HCT116 (cell line): ENCODE results near the gene SUFU. TPM values are rescaled to one million over a fixed set of nuclear protein-coding genes. Genes with fewer than 3 reads are reported as not detected.
"Not testable (repeated sequence)": the region's sequence is repeated elsewhere in the genome, so short reads cannot be mapped to it uniquely, and the experiment has no call there.

Experiments used
- ATAC-seq: fragments of 200-7000 bp; cut with Tn5 transposase; 2 replicates; pipeline ENCODE4 v1.9.1; 2020; ENCODE audit warnings: mild to moderate bottlenecking, moderate library complexity
- Bru-seq: library from RNA; stranded (reverse); fragments of 400-500 nt; gene quantifications from one replicate; lab custom pipeline; 2021; lab: Mats Ljungman, UMichigan
- BruChase-seq, 2 experiments: library from RNA; stranded (reverse); fragments of 400-500 nt; gene quantifications; one replicate each; lab custom pipeline; 2021; lab: Mats Ljungman, UMichigan
- BruUV-seq: library from RNA; stranded (reverse); fragments of 400-500 nt; replicated peaks from 2 replicates; lab custom pipeline; 2021; lab: Mats Ljungman, UMichigan
- CTCF ChIA-PET: fragments of 300-600 bp; sonication (Branson Sonifier 250); formaldehyde crosslinking; loops from one replicate; lab custom pipeline; 2021; ENCODE audit warnings: antibody characterized with exemption; lab: Charles Lee
- POLR2A ChIA-PET: fragments of 300-600, 350-600 bp; sonication (Branson Sonifier 250); formaldehyde crosslinking; loops from one replicate; lab custom pipeline; 2021; ENCODE audit warnings: antibody characterized with exemption; lab: Charles Lee
- RAD21 ChIA-PET, 2 experiments: fragments of 300-600 bp; sonication (Branson Sonifier 250); formaldehyde crosslinking; loops; one replicate each; lab custom pipeline; 2023; ENCODE audit warnings: low total read pairs in 2 of 2; ENCODE audit not compliant: uncharacterized antibody in 2 of 2, unreplicated experiment in 2 of 2, low non-redundant PET in 1 of 2; lab: Charles Lee
- DNase-seq: peaks from one replicate; pipeline ENCODE4 v3.0.0-alpha.2; 2010; ENCODE audit warnings: low read depth, low spot score
- H2AFZ ChIP-seq: fragments of 200-600 bp; shearing (Covaris generic), sonication (generic); 2 replicates; pipeline ENCODE4 v1.6.1; 2017; ENCODE audit warnings: low read depth, mixed run types, mixed read lengths, antibody characterized with exemption, low read length; ENCODE audit not compliant: poor library complexity, severe bottlenecking
- H3K27ac ChIP-seq: 2 replicates; pipeline ENCODE4 v1.5.1; 2012; ENCODE audit warnings: low read depth, low read length
- H3K27me3 ChIP-seq: fragments of 200-600 bp; sonication (generic); 2 replicates; pipeline ENCODE4 v1.6.1; 2016; ENCODE audit warnings: mixed run types, low read length, mixed read lengths; ENCODE audit not compliant: insufficient read depth
- H3K36me3 ChIP-seq, 2 experiments: fragments of 200-500 bp in 1 of 2; fragments of 200-600 bp in 1 of 2; sonication (Bioruptor generic) in 1 of 2; sonication (generic) in 1 of 2; 2 replicates each; pipeline versions ENCODE4 v1.5.1 to v1.6.1; 2014 to 2016; ENCODE audit warnings: low read length in 2 of 2, inconsistent platforms in 1 of 2, mixed read lengths in 1 of 2, mixed run types in 1 of 2; ENCODE audit not compliant: insufficient read depth in 2 of 2, control insufficient read depth in 1 of 2
- H3K4me1 ChIP-seq, 2 experiments: fragments of 200-600 bp in 1 of 2; sonication (generic) in 1 of 2; 2 replicates each; pipeline versions ENCODE4 v1.5.1 to v1.6.1; 2012 to 2017; ENCODE audit warnings: low read length in 2 of 2, inconsistent platforms in 1 of 2, mild to moderate bottlenecking in 1 of 2, mixed read lengths in 1 of 2, mixed run types in 1 of 2, moderate library complexity in 1 of 2; ENCODE audit not compliant: insufficient read depth in 2 of 2, control insufficient read depth in 1 of 2
- H3K4me2 ChIP-seq: fragments of 200-600 bp; sonication (generic); 2 replicates; pipeline ENCODE4 v1.6.1; 2017; ENCODE audit warnings: mixed run types, low read length, mixed read lengths
- H3K4me3 ChIP-seq, 2 experiments: fragments of 200-600 bp in 1 of 2; sonication (generic) in 1 of 2; replicated peaks in 1 of 2; 2 replicates each; pipeline ENCODE4 v1.5.1; 2011 to 2016; ENCODE audit warnings: low read length in 2 of 2, control low read depth in 1 of 2, low read depth in 1 of 2, mild to moderate bottlenecking in 1 of 2, mixed read lengths in 1 of 2, mixed run types in 1 of 2
- H3K79me2 ChIP-seq: fragments of 200-600 bp; sonication (generic); 2 replicates; pipeline ENCODE4 v1.6.1; 2017; ENCODE audit warnings: mild to moderate bottlenecking, mixed run types, low read length, moderate library complexity, mixed read lengths; ENCODE audit not compliant: insufficient read depth
- H3K9ac ChIP-seq: fragments of 200-600 bp; sonication (generic); 2 replicates; pipeline ENCODE4 v1.6.1; 2016; ENCODE audit warnings: low read length, mixed read lengths
- H3K9me2 ChIP-seq: fragments of 200-600 bp; sonication (generic), shearing (Covaris generic); 2 replicates; pipeline ENCODE4 v1.6.1; 2017; ENCODE audit warnings: mixed run types, mild to moderate bottlenecking, moderate library complexity; ENCODE audit not compliant: insufficient read depth
- H3K9me3 ChIP-seq, 2 experiments: fragments of 200-500 bp in 1 of 2; fragments of 200-600 bp in 1 of 2; sonication (Bioruptor generic) in 1 of 2; sonication (generic) in 1 of 2; 2 replicates each; pipeline ENCODE4 v1.6.1; 2014 to 2017; ENCODE audit warnings: low read length in 2 of 2, mixed read lengths in 2 of 2, inconsistent platforms in 1 of 2, low read depth in 1 of 2, mild to moderate bottlenecking in 1 of 2, mixed run types in 1 of 2, moderate library complexity in 1 of 2; ENCODE audit not compliant: control insufficient read depth in 1 of 2, insufficient read depth in 1 of 2
- H4K20me1 ChIP-seq: fragments of 200-600 bp; sonication (generic), shearing (Covaris generic); 2 replicates; pipeline ENCODE4 v1.6.1; 2017; ENCODE audit warnings: mixed run types, mild to moderate bottlenecking, moderate library complexity; ENCODE audit not compliant: insufficient read depth
- CEBPB ChIP-seq: IDR thresholded peaks from 2 replicates; pipeline ENCODE4 v1.6.1; 2012; ENCODE audit warnings: low read depth
- EGR1 ChIP-seq: IDR thresholded peaks from 2 replicates; pipeline ENCODE4 v1.6.1; 2012; ENCODE audit warnings: low read depth
- EZH2 ChIP-seq: fragments of 200-600 bp; sonication (generic); IDR thresholded peaks from 2 replicates; pipeline ENCODE4 v1.6.1; 2017; ENCODE audit warnings: antibody characterized with exemption, mixed run types
- FOSL1 ChIP-seq: IDR thresholded peaks from 2 replicates; pipeline ENCODE4 v1.6.1; 2012; ENCODE audit warnings: low read depth
- JUND ChIP-seq: IDR thresholded peaks from 2 replicates; pipeline ENCODE4 v1.6.1; 2012
- POLR2A ChIP-seq: IDR thresholded peaks from 2 replicates; pipeline ENCODE4 v1.7.0; 2011; ENCODE audit warnings: borderline replicate concordance; ENCODE audit not compliant: insufficient read depth, insufficient read length; ENCODE audit errors: extremely low read depth
- POLR2AphosphoS5 ChIP-seq: IDR thresholded peaks from 2 replicates; pipeline ENCODE4 v1.6.1; 2011; ENCODE audit warnings: mild to moderate bottlenecking, low read depth, low read length, moderate library complexity
- RAD21 ChIP-seq: IDR thresholded peaks from 2 replicates; pipeline ENCODE4 v1.6.1; 2012; ENCODE audit warnings: low read depth, mild to moderate bottlenecking
- SP1 ChIP-seq: IDR thresholded peaks from 2 replicates; pipeline ENCODE4 v1.6.1; 2012; ENCODE audit warnings: low read depth
- TCF7L2 ChIP-seq: IDR thresholded peaks from 2 replicates; pipeline ENCODE4 v1.7.0; 2011; ENCODE audit warnings: borderline replicate concordance, inconsistent platforms; ENCODE audit not compliant: insufficient read depth, insufficient read length; ENCODE audit errors: extremely low read depth
- YY1 ChIP-seq: IDR thresholded peaks from 2 replicates; pipeline ENCODE4 v1.6.1; 2011; ENCODE audit warnings: low read length, low read depth, moderate library complexity, mild to moderate bottlenecking; ENCODE audit not compliant: insufficient replicate concordance; ENCODE audit errors: extremely low read depth
- intact Hi-C: fragments of 100-400 bp; cut with micrococcal nuclease; formaldehyde crosslinking; loops from 2 replicates; pipeline ENCODE4 v1.10.0; 2022
- long read RNA-seq: library from polyadenylated mRNA; unstranded; transcript quantifications from one replicate; pipeline ENCODE4 v2.0.0, GENCODE V29; 2021; ENCODE audit not compliant: unreplicated experiment
- polyA plus RNA-seq: library from polyadenylated mRNA; unstranded; fragments of >200 nt; gene quantifications from 2 replicates; pipeline ENCODE4 v1.2.1, GENCODE V29; 2012; ENCODE audit warnings: missing spikeins
- total RNA-seq: library from RNA; stranded (reverse); gene quantifications from one replicate; pipeline ENCODE4 v1.2.1, GENCODE V29; 2021; ENCODE audit not compliant: unreplicated experiment
- TF ChIP-seq, protein P1 (sequence below), 3 experiments: fragments of 200-600 bp in 1 of 3; sonication (generic) in 1 of 3; IDR thresholded peaks in 2 of 3; conservative IDR thresholded peaks in 1 of 3; 2 replicates each; pipeline ENCODE4 v1.5.1; 2012 to 2017; ENCODE audit warnings: low read depth in 2 of 3, low read length in 2 of 3, antibody characterized with exemption in 1 of 3, borderline replicate concordance in 1 of 3, control low read depth in 1 of 3, mild to moderate bottlenecking in 1 of 3, mixed read lengths in 1 of 3, mixed run types in 1 of 3, moderate library complexity in 1 of 3; ENCODE audit not compliant: insufficient read depth in 1 of 3
- TF ChIP-seq, protein P2 (sequence below): IDR thresholded peaks from 2 replicates; pipeline ENCODE4 v1.6.1; 2012

Gene SUFU
- total RNA-seq (18.8 TPM), Bru-seq, nascent RNA (percentile 60 among the genes with signal in this experiment), BruChase-seq, experiment 1, labeled RNA remaining after a 6-hour chase (percentile 57 among the genes with signal in this experiment), BruChase-seq, experiment 2, labeled RNA remaining after a 2-hour chase (percentile 66 among the genes with signal in this experiment)
- 12.4 and 13.0 TPM in 2 replicates for polyA plus RNA-seq
- long read RNA-seq, partial matches to known transcripts = 1 of 30 reads
- long read RNA-seq, other reads (novel, unspliced or antisense) = 29 of 30 reads

DNA sequence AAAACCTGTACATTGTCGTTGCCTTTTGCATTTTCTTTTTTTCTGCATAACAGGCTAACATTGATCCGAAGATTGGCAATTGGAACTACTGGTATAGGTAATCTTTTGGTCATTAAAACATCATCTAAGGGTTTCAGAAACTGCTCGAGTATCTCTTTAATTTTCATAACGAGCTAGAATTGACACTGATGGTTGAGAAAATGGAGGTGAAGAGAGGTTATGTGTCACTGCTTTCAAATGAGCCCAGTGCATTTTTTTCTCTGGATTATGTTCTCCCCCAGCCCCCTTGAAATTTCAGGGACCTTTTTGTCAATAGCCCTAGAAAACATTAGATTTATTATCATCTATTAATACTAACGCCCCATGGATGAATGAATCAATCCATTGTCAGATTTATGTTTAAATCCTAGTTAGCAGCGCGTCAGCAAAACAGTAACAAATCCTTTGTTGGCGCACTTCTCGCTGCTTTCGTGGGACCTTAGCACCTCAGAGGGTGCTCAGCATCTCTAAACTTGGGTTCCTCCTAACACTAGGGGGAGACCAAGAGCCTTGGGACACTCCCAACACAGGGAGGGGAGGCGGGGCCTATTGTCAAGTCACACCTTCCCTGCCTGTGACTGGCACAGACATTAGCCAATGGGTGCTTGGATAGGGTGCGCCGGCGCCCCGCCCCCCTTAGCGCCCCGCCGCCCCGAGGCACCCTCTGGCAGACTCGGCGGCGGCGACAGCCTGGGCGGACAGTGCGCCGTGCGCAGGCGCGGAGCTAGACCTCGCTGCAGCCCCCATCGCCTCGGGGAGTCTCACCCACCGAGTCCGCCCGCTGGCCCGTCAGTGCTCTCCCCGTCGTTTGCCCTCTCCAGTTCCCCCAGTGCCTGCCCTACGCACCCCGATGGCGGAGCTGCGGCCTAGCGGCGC lies at the start of gene SUFU:
TSS of gene SUFU (plus strand) at position 709 of the 915 bp plus-strand sequence. CDS start at position 890, 181 bp downstream.
- H4K20me1 ChIP-seq = no peaks in the 10 kb centered on the region
- ChIA-PET RAD21 (interaction anchor here (1.0 to 1.3 kb wide), 3 partner anchors 80 kb away, joined by 5 to 10 read pairs (median 8); no protein-coding TSS in a partner anchor), POLR2A (interaction anchor here (1.0 to 2.3 kb wide), 11 partner anchors 11 to 351 kb away, joined by 3 to 8 read pairs (median 4); partner anchors contain the start of genes CUEDC2, GBF1 and NOLC1), CTCF (interaction anchor here (0.6 to 5.3 kb wide), 32 partner anchors 13 to 414 kb away, joined by 3 to 103 read pairs (median 3); partner anchors contain the start of gene CUEDC2)
- H3K9me2 ChIP-seq = no peaks in the 10 kb centered on the region
- peak within 1 kb of the TSS; percentile 59 for H3K27ac ChIP-seq
- H3K79me2 ChIP-seq = peaks cover 54% of the 10 kb centered on the region
- H3K27me3 ChIP-seq = no peaks in the 10 kb centered on the region
- peaks cover 13 to 27% of the 10 kb centered on the region in 2 experiments for H3K4me1 ChIP-seq
- peaks cover 0 to 6% of the 10 kb centered on the region in 2 experiments; a peak in 2 of 4 replicates for H3K36me3 ChIP-seq
- H3K9ac ChIP-seq = peak within 1 kb of the TSS; percentile 75
- peak within 1 kb of the TSS; percentile 95 for H2AFZ ChIP-seq
- intact Hi-C loops = loop anchor here (1.0 to 5.0 kb wide), 6 partner anchors 80 to 351 kb away; partner anchors contain the start of genes ARL3, NOLC1 and SFXN2
- peak; percentile 100 for DNase-seq
- H3K9me3 ChIP-seq = no peaks in the 10 kb centered on the region
- no TSS peak for BruUV-seq
- peak within 1 kb of the TSS; percentile 83 to 89 for H3K4me3 ChIP-seq
- peak within 1 kb of the TSS; percentile 84 for H3K4me2 ChIP-seq
- peak; percentile 72 for ATAC-seq
- TF ChIP-seq EZH2 = no peak
- no peak for TF ChIP-seq CEBPB
- no peak for TF ChIP-seq FOSL1
- TF ChIP-seq, protein P1, sequence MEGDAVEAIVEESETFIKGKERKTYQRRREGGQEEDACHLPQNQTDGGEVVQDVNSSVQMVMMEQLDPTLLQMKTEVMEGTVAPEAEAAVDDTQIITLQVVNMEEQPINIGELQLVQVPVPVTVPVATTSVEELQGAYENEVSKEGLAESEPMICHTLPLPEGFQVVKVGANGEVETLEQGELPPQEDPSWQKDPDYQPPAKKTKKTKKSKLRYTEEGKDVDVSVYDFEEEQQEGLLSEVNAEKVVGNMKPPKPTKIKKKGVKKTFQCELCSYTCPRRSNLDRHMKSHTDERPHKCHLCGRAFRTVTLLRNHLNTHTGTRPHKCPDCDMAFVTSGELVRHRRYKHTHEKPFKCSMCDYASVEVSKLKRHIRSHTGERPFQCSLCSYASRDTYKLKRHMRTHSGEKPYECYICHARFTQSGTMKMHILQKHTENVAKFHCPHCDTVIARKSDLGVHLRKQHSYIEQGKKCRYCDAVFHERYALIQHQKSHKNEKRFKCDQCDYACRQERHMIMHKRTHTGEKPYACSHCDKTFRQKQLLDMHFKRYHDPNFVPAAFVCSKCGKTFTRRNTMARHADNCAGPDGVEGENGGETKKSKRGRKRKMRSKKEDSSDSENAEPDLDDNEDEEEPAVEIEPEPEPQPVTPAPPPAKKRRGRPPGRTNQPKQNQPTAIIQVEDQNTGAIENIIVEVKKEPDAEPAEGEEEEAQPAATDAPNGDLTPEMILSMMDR (IDR thresholded peaks at IDR 0.05 in 2 of 3, conservative IDR thresholded peaks at IDR 0.05 in 1 of 3; ENCODE audit: borderline replicate concordance in 1 of 3, insufficient read depth in 1 of 3, low read depth in 2 of 3, low read length in 2 of 3) = peak in 2 of 3 experiments; percentile 94 to 99; a peak in 4 of 6 replicates
- peak; percentile 99 for TF ChIP-seq POLR2AphosphoS5
- TF ChIP-seq, protein P2, sequence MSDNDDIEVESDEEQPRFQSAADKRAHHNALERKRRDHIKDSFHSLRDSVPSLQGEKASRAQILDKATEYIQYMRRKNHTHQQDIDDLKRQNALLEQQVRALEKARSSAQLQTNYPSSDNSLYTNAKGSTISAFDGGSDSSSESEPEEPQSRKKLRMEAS = no peak
- no peak for TF ChIP-seq JUND
- no peak for TF ChIP-seq TCF7L2
- TF ChIP-seq YY1 = peak; percentile 49
- TF ChIP-seq POLR2A = peak; percentile 53
- no peak for TF ChIP-seq SP1
- no peak for TF ChIP-seq EGR1
- no peak for TF ChIP-seq RAD21

- H3K9me3 ChIP-seq, BruUV-seq, ATAC-seq, CTCF ChIA-PET, H3K9ac ChIP-seq, H2AFZ ChIP-seq, intact Hi-C loops, DNase-seq, H3K27me3 ChIP-seq, RAD21 ChIA-PET, H3K4me2 ChIP-seq, H3K27ac ChIP-seq, H3K9me2 ChIP-seq, H4K20me1 ChIP-seq, POLR2A ChIA-PET, H3K4me3 ChIP-seq: not testable (repeated sequence)
- H3K4me1 ChIP-seq = peaks cover 22 to 32% of the 10 kb centered on the region in 2 experiments
- H3K79me2 ChIP-seq = peaks cover 35% of the 10 kb centered on the region
- H3K36me3 ChIP-seq = peaks cover 4 to 13% of the 10 kb centered on the region in 2 experiments; a peak in 2 of 4 replicates
Measured at GRCh38 chr10:102454662-102455487, 48.9 kb upstream of the SUFU start.
